PC-3 (cell line): ENCODE data around the gene STPG3. TPM values are rescaled to one million over a fixed set of nuclear protein-coding genes. Genes with fewer than 3 reads are reported as not detected.
"Not testable (repeated sequence)": the region's sequence is repeated elsewhere in the genome, so short reads cannot be mapped to it uniquely, and the experiment has no call there.

Source experiments
- ATAC-seq: fragments of 200-7000 bp; cut with Tn5 transposase; 2 replicates; pipeline ENCODE4 v1.9.1; 2020; ENCODE audit warnings: mild to moderate bottlenecking, moderate library complexity
- BruUV-seq: library from RNA; stranded (reverse); fragments of 400-500 nt; replicated peaks from 2 replicates; lab custom pipeline; 2021; lab: Mats Ljungman, UMichigan
- CTCF ChIA-PET: fragments of 300-600 bp; sonication (Branson Sonifier 250); formaldehyde crosslinking; loops from one replicate; lab custom pipeline; 2022; ENCODE audit warnings: antibody characterized with exemption; lab: Charles Lee
- POLR2A ChIA-PET: fragments of 300-600 bp; sonication (Branson Sonifier 250); formaldehyde crosslinking; loops from one replicate; lab custom pipeline; 2022; ENCODE audit warnings: antibody characterized with exemption; ENCODE audit not compliant: unreplicated experiment; lab: Charles Lee
- DNase-seq: peaks from one replicate; pipeline ENCODE4 v3.0.0-alpha.2; 2015
- H2AFZ ChIP-seq: fragments of 300-600 bp; sonication (generic); 2 replicates; pipeline ENCODE4 v1.6.0; 2016; ENCODE audit warnings: antibody characterized with exemption, low read length
- H3F3A ChIP-seq: fragments of 300-600 bp; sonication (generic); one replicate; pipeline ENCODE4 v1.6.0; 2017; ENCODE audit warnings: antibody characterized with exemption, low read length, control low read depth, mild to moderate bottlenecking; ENCODE audit not compliant: unreplicated experiment
- H3K27ac ChIP-seq: fragments of 300-600 bp; sonication (generic); 2 replicates; pipeline ENCODE4 v1.5.1; 2016; ENCODE audit warnings: mild to moderate bottlenecking, low read length
- H3K27me3 ChIP-seq: fragments of 300-600 bp; sonication (generic); 2 replicates; pipeline ENCODE4 v1.6.1; 2016; ENCODE audit warnings: low read length, mixed read lengths
- H3K36me3 ChIP-seq: fragments of 300-600 bp; sonication (generic); 2 replicates; pipeline ENCODE4 v1.6.1; 2016; ENCODE audit warnings: low read depth, mixed run types, low read length, mixed read lengths
- H3K4me1 ChIP-seq: fragments of 300-600 bp; sonication (generic); 2 replicates; pipeline ENCODE4 v1.5.1; 2016; ENCODE audit warnings: low read length; ENCODE audit not compliant: insufficient read depth
- H3K4me2 ChIP-seq: fragments of 300-600 bp; sonication (generic); 2 replicates; pipeline ENCODE4 v1.6.0; 2016; ENCODE audit warnings: low read length
- H3K4me3 ChIP-seq: fragments of 300-600 bp; sonication (generic); 2 replicates; pipeline ENCODE4 v1.5.1; 2016; ENCODE audit warnings: mild to moderate bottlenecking, low read length, mixed read lengths
- H3K79me2 ChIP-seq: fragments of 300-600 bp; sonication (generic); 2 replicates; pipeline ENCODE4 v1.6.1; 2017; ENCODE audit warnings: low read length, mixed read lengths
- H3K9ac ChIP-seq: fragments of 300-600 bp; sonication (generic); 2 replicates; pipeline ENCODE4 v1.6.0; 2016; ENCODE audit warnings: mild to moderate bottlenecking, low read length
- H3K9me2 ChIP-seq: fragments of 300-600 bp; sonication (generic); replicated peaks from 2 replicates; pipeline ENCODE4 v1.6.1; 2016; ENCODE audit warnings: mixed run types, low read length, mixed read lengths
- H3K9me3 ChIP-seq: fragments of 300-600 bp; sonication (generic); 2 replicates; pipeline ENCODE4 v1.6.1; 2016; ENCODE audit warnings: low read length, mixed read lengths
- H4K20me1 ChIP-seq: fragments of 300-600 bp; sonication (generic); 2 replicates; pipeline ENCODE4 v1.6.1; 2016; ENCODE audit warnings: low read length, mixed read lengths
- EZH2 ChIP-seq: fragments of 300-600 bp; sonication (generic); IDR thresholded peaks from one replicate; pipeline ENCODE4 v1.6.1; 2017; ENCODE audit warnings: antibody characterized with exemption, mild to moderate bottlenecking, low read length; ENCODE audit not compliant: unreplicated experiment
- EZH2phosphoT487 ChIP-seq: fragments of 300-600 bp; sonication (generic); IDR thresholded peaks from 2 replicates; pipeline ENCODE4 v1.6.1; 2018; ENCODE audit warnings: mild to moderate bottlenecking, antibody characterized with exemption, low read length, borderline replicate concordance
- intact Hi-C: fragments of 100-400 bp; cut with micrococcal nuclease; formaldehyde crosslinking; loops from 2 replicates; pipeline ENCODE4 v1.9.0; 2023
- total RNA-seq: library from RNA; depleted of rRNA; stranded (reverse); fragments of >200 nt; gene quantifications from 2 replicates; pipeline ENCODE4 v1.2.3, GENCODE V29; 2014
- TF ChIP-seq, protein P1 (sequence below): fragments of 300-600 bp; sonication (generic); conservative IDR thresholded peaks from 2 replicates; pipeline ENCODE4 v1.5.1; 2017; ENCODE audit warnings: antibody characterized with exemption, low read depth, mild to moderate bottlenecking, low read length

STPG3 gene
- total RNA-seq, 1 experiment from 2014 or later: not detected

DNA sequence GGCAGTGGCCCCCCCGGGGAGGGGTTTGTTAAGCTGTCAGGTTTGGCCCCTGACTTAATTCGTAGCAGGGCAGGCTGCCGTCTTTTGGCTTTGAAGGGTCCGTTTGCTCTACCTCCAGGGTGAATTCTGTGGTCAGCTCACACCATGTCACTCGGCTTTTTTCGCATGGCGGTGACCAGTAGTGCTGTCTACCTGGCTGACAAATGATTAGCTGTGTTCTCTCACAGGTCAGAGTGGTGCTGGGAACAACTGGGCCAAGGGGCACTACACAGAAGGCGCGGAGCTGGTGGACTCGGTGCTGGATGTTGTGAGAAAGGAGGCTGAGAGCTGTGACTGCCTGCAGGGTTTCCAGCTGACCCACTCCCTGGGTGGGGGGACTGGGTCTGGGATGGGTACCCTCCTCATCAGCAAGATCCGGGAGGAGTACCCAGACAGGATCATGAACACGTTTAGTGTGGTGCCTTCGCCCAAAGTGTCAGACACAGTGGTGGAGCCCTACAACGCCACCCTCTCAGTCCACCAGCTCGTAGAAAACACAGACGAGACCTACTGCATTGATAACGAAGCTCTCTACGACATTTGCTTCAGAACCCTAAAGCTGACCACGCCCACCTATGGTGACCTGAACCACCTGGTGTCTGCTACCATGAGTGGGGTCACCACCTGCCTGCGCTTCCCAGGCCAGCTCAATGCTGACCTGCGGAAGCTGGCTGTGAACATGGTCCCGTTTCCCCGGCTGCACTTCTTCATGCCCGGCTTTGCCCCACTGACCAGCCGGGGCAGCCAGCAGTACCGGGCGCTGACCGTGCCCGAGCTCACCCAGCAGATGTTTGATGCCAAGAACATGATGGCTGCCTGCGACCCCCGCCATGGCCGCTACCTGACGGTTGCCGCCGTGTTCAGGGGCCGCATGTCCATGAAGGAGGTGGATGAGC is 8.6 kb upstream of the STPG3 start:
- intact Hi-C loops: no loop called here
- Histone ChIP-seq H3K36me3 (peaks cover 17% of the 10 kb centered on the region), H3F3A (peaks cover 5% of the 10 kb centered on the region), H3K4me2 (peak overlapping the region; percentile 86), H2AFZ (no peak overlapping the region), H3K9me3 (no peaks in the 10 kb centered on the region), H4K20me1 (peaks cover 28% of the 10 kb centered on the region), H3K9me2 (no peaks in the 10 kb centered on the region), H3K4me3 (peak overlapping the region; percentile 97), H3K79me2 (peaks cover 45% of the 10 kb centered on the region), H3K27me3 (no peaks in the 10 kb centered on the region), H3K9ac (peak overlapping the region; percentile 89), H3K27ac (peak overlapping the region; percentile 53), H3K4me1 (peaks cover 31% of the 10 kb centered on the region)
- BruUV-seq: no TSS peak
- no peak for DNase-seq
- no peak for ATAC-seq
- TF ChIP-seq EZH2 (no peak), EZH2phosphoT487 (no peak)
- TF ChIP-seq, protein P1, sequence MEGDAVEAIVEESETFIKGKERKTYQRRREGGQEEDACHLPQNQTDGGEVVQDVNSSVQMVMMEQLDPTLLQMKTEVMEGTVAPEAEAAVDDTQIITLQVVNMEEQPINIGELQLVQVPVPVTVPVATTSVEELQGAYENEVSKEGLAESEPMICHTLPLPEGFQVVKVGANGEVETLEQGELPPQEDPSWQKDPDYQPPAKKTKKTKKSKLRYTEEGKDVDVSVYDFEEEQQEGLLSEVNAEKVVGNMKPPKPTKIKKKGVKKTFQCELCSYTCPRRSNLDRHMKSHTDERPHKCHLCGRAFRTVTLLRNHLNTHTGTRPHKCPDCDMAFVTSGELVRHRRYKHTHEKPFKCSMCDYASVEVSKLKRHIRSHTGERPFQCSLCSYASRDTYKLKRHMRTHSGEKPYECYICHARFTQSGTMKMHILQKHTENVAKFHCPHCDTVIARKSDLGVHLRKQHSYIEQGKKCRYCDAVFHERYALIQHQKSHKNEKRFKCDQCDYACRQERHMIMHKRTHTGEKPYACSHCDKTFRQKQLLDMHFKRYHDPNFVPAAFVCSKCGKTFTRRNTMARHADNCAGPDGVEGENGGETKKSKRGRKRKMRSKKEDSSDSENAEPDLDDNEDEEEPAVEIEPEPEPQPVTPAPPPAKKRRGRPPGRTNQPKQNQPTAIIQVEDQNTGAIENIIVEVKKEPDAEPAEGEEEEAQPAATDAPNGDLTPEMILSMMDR: no peak
- ChIA-PET POLR2A (interaction anchor here (0.7 to 1.0 kb wide), 2 partner anchors 19 to 42 kb away, joined by 3 to 32 read pairs; no protein-coding TSS in a partner anchor), CTCF (no interaction called here)

DNA sequence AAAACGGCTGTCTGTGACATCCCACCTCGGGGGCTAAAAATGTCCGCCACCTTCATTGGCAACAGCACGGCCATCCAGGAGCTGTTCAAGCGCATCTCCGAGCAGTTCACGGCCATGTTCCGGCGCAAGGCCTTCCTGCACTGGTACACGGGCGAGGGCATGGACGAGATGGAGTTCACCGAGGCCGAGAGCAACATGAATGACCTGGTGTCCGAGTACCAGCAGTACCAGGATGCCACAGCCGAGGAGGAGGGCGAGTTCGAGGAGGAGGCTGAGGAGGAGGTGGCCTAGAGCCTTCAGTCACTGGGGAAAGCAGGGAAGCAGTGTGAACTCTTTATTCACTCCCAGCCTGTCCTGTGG is 7.8 kb upstream of the STPG3 start:
- H3K9me2 ChIP-seq, H2AFZ ChIP-seq, ATAC-seq, DNase-seq, H3K9me3 ChIP-seq, H3F3A ChIP-seq, H3K27me3 ChIP-seq, H3K27ac ChIP-seq, CTCF ChIA-PET, BruUV-seq, H3K9ac ChIP-seq, intact Hi-C loops: not testable (repeated sequence)
- H4K20me1 ChIP-seq: peaks cover 28% of the 10 kb centered on the region
- H3K4me1 ChIP-seq: peaks cover 24% of the 10 kb centered on the region
- POLR2A ChIA-PET: interaction anchor here (1.0 kb wide), 1 partner anchor 42 kb away, joined by 3 read pairs; no protein-coding TSS in a partner anchor
- peak overlapping the region; percentile 86 for H3K4me2 ChIP-seq
- H3K79me2 ChIP-seq: peaks cover 40% of the 10 kb centered on the region
- peaks cover 17% of the 10 kb centered on the region for H3K36me3 ChIP-seq
- H3K4me3 ChIP-seq: peak overlapping the region; percentile 97

DNA sequence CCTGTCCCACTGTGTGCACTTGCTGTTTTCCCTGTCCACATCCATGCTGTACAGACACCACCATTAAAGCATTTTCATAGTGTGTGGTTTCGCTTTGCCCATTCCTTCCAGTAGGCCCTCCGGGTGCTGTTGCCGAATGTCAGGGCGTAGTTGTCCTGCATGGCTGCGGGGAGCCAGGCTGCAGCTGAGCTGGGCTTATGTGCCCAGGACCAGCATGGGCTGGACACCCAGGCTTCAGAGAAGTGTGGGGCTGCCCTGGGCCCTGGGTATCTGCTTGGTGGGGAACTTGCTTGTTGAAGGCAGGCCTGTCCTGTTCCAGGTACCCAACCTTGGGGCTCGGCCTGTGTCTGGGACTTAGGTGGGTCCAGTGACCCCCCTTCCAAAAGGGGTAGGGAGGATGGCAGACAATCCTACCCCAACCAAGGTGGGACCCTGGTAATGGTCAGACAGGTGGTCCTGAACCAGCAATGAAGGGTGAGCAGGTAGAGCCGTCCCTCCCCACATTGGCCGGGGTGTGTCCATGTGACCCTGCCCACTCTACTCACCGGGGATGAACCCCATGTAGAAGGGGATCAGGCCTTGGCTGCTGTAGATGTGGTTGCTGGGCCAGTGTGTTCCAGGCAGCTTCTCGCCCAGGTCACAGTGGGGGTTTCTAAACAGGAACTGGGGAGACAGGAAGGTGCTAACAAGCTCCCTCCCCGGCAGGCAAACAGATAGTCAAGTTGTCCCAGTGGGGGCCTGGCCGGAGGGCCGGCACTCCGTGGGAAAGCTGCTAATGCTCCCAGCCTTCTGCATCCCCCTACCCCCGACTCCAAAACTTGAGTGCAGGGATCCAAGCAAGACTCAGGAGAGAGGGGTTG is 7.2 kb upstream of the STPG3 start:
- CTCF ChIA-PET: interaction anchor here (1.1 kb wide), 1 partner anchor 197 kb away, joined by 4 read pairs; the partner anchor contains the start of gene NPDC1
- intact Hi-C loops: no loop called here
- peaks cover 28% of the 10 kb centered on the region for H4K20me1 ChIP-seq
- H3K4me2 ChIP-seq: peak overlapping the region; percentile 86
- no peaks in the 10 kb centered on the region for H3K9me3 ChIP-seq
- H3K27me3 ChIP-seq: no peaks in the 10 kb centered on the region
- no peak overlapping the region for H3K9ac ChIP-seq
- no TSS peak for BruUV-seq
- H3K4me3 ChIP-seq: peak overlapping the region; percentile 97; the same call in 1 of the 2 replicates
- H3K4me1 ChIP-seq: peaks cover 18% of the 10 kb centered on the region
- ATAC-seq (peak; percentile 3; the same call in 1 of the 2 replicates), DNase-seq (no peak)
- peaks cover 5% of the 10 kb centered on the region for H3F3A ChIP-seq
- no peak overlapping the region for H3K27ac ChIP-seq
- POLR2A ChIA-PET: interaction anchor here (0.5 kb wide), 1 partner anchor 50 kb away, joined by 3 read pairs; no protein-coding TSS in a partner anchor
- no peaks in the 10 kb centered on the region for H3K9me2 ChIP-seq
- TF ChIP-seq EZH2phosphoT487 (no peak), EZH2 (no peak)
- TF ChIP-seq, protein P1: no peak
- H3K36me3 ChIP-seq: peaks cover 17% of the 10 kb centered on the region
- no peak overlapping the region for H2AFZ ChIP-seq
- H3K79me2 ChIP-seq: peaks cover 34% of the 10 kb centered on the region
